SH-SY5Y (cell line): ENCODE measurements around the gene PCP4.

Experiments used
- GATA2 ChIP-seq: IDR thresholded peaks from 2 replicates; pipeline ENCODE4 v1.6.1; 2011; ENCODE audit warnings: mild to moderate bottlenecking, low read depth, low read length
- GATA3 ChIP-seq: IDR thresholded peaks from 2 replicates; pipeline ENCODE4 v1.6.1; 2011; ENCODE audit warnings: low read depth, mild to moderate bottlenecking, low read length, moderate library complexity

- no peak for TF ChIP-seq GATA3
- no peak for TF ChIP-seq GATA2
Observed at GRCh38 chr21:39843916-39844315, 23.3 kb upstream of the PCP4 start.
